Esophagus muscularis mucosa (tissue), 4 donors: ENCODE results near the gene CST7.

Source experiments
- CTCF ChIP-seq, 3 experiments: fragments of 200-600 bp in 2 of 3; fragments of 450-650 bp in 1 of 3; sonication (generic) in 2 of 3; IDR thresholded peaks; one replicate each; pipeline ENCODE4 v1.5.1; 2017 to 2019; ENCODE audit warnings: antibody characterized with exemption in 3 of 3, mild to moderate bottlenecking in 2 of 3, moderate library complexity in 1 of 3
- EP300 ChIP-seq: sonication (generic); formaldehyde crosslinking; IDR thresholded peaks from one replicate; pipeline ENCODE4 v1.6.1; 2017; ENCODE audit warnings: antibody characterized with exemption
- POLR2A ChIP-seq: fragments of 450-650 bp; IDR thresholded peaks from one replicate; pipeline ENCODE4 v1.6.1; 2017; ENCODE audit warnings: antibody characterized with exemption, moderate library complexity, mild to moderate bottlenecking, low read depth
- POLR2AphosphoS5 ChIP-seq, 2 donors: sonication (generic); formaldehyde crosslinking; IDR thresholded peaks; one replicate each; pipeline ENCODE4 v1.6.1; 2017; ENCODE audit warnings: antibody characterized with exemption in 2 of 2

GRCh38 chr20:24987873-24988835 is 39.1 kb downstream of the CST7 start:
- TF ChIP-seq POLR2A (no peak), CTCF (IDR thresholded peaks at IDR 0.05) (no peak), POLR2AphosphoS5 (IDR thresholded peaks at IDR 0.05) (no peak), EP300 (no peak)
